Astrocyte of the spinal cord (primary cell): ENCODE results near the gene LDLRAD4.

Experiments used
- DNase-seq: peaks from one replicate; pipeline ENCODE4 v3.0.0; 2011; ENCODE audit warnings: low read depth, low spot score
- H3K4me3 ChIP-seq: 2 replicates; pipeline ENCODE4 v1.5.1; 2011; ENCODE audit warnings: low read depth, mild to moderate bottlenecking, low read length, moderate library complexity
- in situ Hi-C: cut with HindIII; loops from 2 replicates; pipeline ENCODE4 v1.10.0; 2017; ENCODE audit warnings: low sequenced_read_pairs
- TF ChIP-seq, protein P1 (sequence below): IDR thresholded peaks from 2 replicates; pipeline ENCODE4 v1.5.1; 2012; ENCODE audit warnings: low read depth, mild to moderate bottlenecking, low read length, inconsistent platforms

LDLRAD4 gene

DNA sequence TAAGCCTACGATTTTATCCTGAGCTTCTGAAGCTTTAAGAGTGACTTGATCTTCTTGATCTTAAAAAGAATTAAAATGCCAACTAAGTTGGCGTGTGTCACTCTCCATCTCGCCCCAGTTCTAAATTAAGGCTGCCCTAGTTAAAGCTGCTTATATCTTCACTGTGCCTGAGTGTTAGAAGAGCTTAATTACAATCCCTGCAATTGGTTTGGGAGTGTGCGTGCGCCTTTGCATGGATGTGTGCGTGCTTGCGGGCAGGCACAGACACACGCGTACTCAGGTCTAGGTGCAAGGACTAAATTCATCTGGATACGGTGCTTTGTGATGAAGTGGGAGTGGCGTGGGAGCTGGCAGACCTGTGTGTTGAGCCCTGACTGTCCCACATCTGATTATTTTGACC, 306.3 kb downstream of the LDLRAD4 start:
- TF ChIP-seq, protein P1, sequence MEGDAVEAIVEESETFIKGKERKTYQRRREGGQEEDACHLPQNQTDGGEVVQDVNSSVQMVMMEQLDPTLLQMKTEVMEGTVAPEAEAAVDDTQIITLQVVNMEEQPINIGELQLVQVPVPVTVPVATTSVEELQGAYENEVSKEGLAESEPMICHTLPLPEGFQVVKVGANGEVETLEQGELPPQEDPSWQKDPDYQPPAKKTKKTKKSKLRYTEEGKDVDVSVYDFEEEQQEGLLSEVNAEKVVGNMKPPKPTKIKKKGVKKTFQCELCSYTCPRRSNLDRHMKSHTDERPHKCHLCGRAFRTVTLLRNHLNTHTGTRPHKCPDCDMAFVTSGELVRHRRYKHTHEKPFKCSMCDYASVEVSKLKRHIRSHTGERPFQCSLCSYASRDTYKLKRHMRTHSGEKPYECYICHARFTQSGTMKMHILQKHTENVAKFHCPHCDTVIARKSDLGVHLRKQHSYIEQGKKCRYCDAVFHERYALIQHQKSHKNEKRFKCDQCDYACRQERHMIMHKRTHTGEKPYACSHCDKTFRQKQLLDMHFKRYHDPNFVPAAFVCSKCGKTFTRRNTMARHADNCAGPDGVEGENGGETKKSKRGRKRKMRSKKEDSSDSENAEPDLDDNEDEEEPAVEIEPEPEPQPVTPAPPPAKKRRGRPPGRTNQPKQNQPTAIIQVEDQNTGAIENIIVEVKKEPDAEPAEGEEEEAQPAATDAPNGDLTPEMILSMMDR: no peak
- in situ Hi-C loops: no loop called here
- H3K4me3 ChIP-seq: no peak overlapping the region
- no peak for DNase-seq

DNA sequence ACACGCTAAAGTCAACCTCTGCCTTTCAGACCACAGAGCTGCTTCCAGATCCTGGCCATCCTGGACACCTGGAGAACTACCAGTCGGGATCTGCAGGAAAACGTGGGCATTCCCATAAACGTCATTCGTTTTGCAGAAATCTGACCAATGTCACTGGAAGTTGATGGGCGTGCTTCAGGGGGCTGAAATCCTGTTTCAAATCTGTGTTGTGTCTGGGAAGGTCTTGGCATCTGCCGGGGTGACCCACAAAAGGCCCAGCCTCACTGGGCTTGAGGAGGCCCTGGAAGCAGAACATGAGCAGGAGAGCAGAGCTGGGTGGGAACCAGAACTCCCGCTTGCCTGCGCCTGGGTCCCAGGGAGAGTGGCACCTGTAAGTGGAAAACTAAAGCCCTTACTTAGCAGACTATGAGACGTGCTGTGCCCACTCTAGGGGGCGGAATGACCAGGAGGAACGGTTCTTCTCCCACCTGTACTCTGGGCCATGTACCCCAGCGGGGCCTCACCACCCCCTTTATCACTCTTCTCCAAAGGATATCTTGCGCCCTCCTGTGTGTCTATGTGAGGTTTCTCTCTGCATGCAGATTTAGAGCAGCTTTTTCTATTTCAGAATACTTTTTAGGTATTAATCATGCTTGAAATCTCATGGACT, 306.9 kb downstream of the LDLRAD4 start:
- no peak for DNase-seq
- no peak overlapping the region for H3K4me3 ChIP-seq
- TF ChIP-seq, protein P1: no peak
- in situ Hi-C loops: no loop called here

DNA sequence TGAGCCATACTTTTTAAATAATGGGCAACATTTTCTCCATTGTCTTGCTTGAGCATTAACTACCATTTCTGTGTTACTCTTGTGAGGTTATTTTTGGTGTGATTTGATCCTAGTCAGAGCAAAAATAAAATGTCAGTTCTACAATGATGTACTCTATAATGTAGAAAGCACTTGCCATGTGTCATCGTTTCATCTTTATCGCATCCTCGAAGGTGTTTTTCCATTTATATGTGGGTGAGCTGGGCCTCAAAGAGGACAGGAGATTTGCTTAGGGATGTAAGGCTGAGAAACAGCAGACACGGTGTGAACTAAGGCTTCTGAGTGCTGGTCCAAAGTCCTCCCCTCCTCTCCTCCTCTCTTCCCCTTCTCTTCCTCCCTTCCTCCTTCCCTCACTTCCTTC, 308.0 kb downstream of the LDLRAD4 start:
- in situ Hi-C loops: no loop called here
- no peak overlapping the region for H3K4me3 ChIP-seq
- DNase-seq: no peak
- TF ChIP-seq, protein P1: no peak

DNA sequence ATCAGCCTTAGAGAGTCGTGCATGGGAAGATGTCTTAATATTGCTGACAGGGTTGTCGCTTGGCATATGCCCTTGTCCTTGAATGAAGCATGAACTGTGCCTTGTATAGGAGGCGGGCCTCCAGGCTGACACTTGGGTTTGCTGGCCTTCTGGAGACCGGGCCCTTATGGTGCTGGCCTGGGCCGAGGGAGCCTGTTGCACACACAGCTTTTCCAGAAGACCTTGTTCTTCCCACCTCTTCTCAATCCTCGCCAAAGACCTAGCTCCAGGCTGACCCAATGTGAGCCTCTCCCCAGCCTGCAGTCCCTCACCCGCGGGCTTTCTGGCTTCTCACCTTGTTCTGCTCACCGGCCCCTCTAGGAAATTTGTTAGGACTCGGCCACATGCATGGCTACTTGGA, 308.7 kb downstream of the LDLRAD4 start:
- no peak for DNase-seq
- TF ChIP-seq, protein P1: no peak
- no peak overlapping the region for H3K4me3 ChIP-seq
- in situ Hi-C loops: no loop called here

DNA sequence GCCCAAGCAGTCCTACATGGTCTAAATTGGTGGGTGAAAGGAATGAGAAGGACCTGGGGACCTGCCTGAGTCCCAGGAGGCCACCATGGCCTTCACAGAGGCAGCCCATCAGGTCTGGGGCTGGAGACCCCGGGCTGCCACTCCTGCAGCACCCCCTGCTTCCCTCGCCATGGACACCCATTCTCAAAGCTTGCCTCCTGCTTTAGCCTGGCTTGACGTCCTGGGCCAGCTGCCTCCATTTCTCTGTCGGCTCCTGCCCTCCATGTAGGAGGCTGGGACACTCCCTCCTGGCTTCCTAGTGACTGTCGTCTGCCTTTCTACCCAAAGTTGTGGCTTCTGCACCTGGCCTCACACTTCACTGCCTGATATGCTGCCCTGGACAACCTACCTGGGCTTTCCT, 309.2 kb downstream of the LDLRAD4 start:
- TF ChIP-seq, protein P1: no peak
- in situ Hi-C loops: no loop called here
- H3K4me3 ChIP-seq: no peak overlapping the region
- no peak for DNase-seq

DNA sequence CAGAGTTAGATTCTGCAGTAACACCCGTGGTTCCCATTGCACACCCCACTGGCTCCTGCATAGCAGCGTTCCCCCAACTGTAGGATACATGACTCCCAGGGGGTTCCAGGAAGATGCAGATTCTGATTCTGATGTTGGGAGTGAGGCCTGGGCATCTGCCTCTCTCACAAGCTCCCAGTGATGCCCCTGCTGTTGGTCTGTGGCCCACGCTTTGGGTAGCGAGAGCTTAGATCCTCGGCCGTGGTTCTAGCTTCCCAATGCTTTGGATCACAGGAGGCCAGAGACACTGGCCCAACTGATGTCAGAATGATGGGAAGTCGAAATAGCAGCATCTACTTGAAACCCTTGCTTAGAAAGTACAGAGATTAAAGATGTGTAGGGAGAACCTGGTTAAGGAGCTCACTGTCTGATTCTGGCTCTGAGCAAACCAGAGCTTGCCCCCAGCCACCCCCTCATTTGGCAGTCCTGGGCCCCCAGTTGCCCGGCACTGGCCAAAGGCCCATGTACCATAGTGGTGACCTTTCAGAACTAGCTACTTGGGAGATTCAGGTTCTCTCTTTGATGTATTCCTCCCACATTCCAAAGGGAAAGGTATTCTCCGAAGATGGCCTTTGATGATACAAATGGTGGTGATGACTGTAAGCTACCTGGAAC, 310.3 kb downstream of the LDLRAD4 start:
- H3K4me3 ChIP-seq: no peak overlapping the region
- in situ Hi-C loops: no loop called here
- TF ChIP-seq, protein P1: no peak
- DNase-seq: no peak
